PC-9 (cell line): ENCODE results near the gene RFXANK. TPM values are rescaled to one million over a fixed set of nuclear protein-coding genes. Genes with fewer than 3 reads are reported as not detected.
"Not testable (repeated sequence)": the region's sequence is repeated elsewhere in the genome, so short reads cannot be mapped to it uniquely, and the experiment has no call there.

Source experiments
- BruUV-seq: library from RNA; stranded (reverse); fragments of 400-500 nt; replicated peaks from 2 replicates; lab custom pipeline; 2021; lab: Mats Ljungman, UMichigan
- CTCF ChIA-PET: fragments of 300-600 bp; sonication (Branson Sonifier 250); formaldehyde crosslinking; loops from one replicate; lab custom pipeline; 2022; ENCODE audit warnings: antibody characterized with exemption; lab: Charles Lee
- POLR2A ChIA-PET: fragments of 300-600 bp; sonication (Branson Sonifier 250); formaldehyde crosslinking; loops from one replicate; lab custom pipeline; 2022; ENCODE audit warnings: antibody characterized with exemption; ENCODE audit not compliant: unreplicated experiment; lab: Charles Lee
- DNase-seq, 2 experiments: peaks; one replicate each; pipeline versions ENCODE4 v3.0.0 to v3.0.0-alpha.2; 2015 to 2022; ENCODE audit warnings: mixed read lengths in 1 of 2
- H2AFZ ChIP-seq: fragments of 200-600 bp; sonication (generic); 2 replicates; pipeline ENCODE4 v1.8.1; 2017; ENCODE audit warnings: antibody characterized with exemption
- H3F3A ChIP-seq: fragments of 200-600 bp; sonication (generic); 2 replicates; pipeline ENCODE4 v1.8.1; 2017; ENCODE audit warnings: antibody characterized with exemption, mild to moderate bottlenecking, low read depth; ENCODE audit not compliant: insufficient read depth
- H3K27ac ChIP-seq: fragments of 200-600 bp; sonication (generic); 2 replicates; pipeline ENCODE4 v1.6.1; 2016; ENCODE audit warnings: mixed run types
- H3K27me3 ChIP-seq: fragments of 200-600 bp; sonication (generic); 2 replicates; pipeline ENCODE4 v1.6.1; 2016; ENCODE audit warnings: low read depth, mixed run types; ENCODE audit not compliant: insufficient read depth
- H3K36me3 ChIP-seq: fragments of 200-600 bp; sonication (generic); 2 replicates; pipeline ENCODE4 v1.6.1; 2016; ENCODE audit warnings: low read depth, mixed run types
- H3K4me1 ChIP-seq: fragments of 200-600 bp; sonication (generic); replicated peaks from 2 replicates; pipeline ENCODE4 v1.6.1; 2016; ENCODE audit warnings: mixed run types; ENCODE audit not compliant: insufficient read depth
- H3K4me2 ChIP-seq: fragments of 200-600 bp; sonication (generic); 2 replicates; pipeline ENCODE4 v1.6.1; 2017; ENCODE audit warnings: mixed run types
- H3K4me3 ChIP-seq: fragments of 200-600 bp; sonication (generic); 2 replicates; pipeline ENCODE4 v1.6.1; 2016; ENCODE audit warnings: mixed run types
- H3K79me2 ChIP-seq: fragments of 200-600 bp; sonication (generic); 2 replicates; pipeline ENCODE4 v1.6.1; 2017; ENCODE audit warnings: low read depth, mixed run types
- H3K9me2 ChIP-seq: fragments of 200-600 bp; sonication (generic); 2 replicates; pipeline ENCODE4 v1.8.1; 2017; ENCODE audit warnings: mild to moderate bottlenecking; ENCODE audit not compliant: insufficient read depth
- H3K9me3 ChIP-seq: fragments of 200-600 bp; sonication (generic); 2 replicates; pipeline ENCODE4 v1.8.1; 2016; ENCODE audit warnings: low read depth; ENCODE audit not compliant: insufficient read depth
- H4K20me1 ChIP-seq: fragments of 200-600 bp; sonication (generic); 2 replicates; pipeline ENCODE4 v1.8.1; 2017; ENCODE audit not compliant: insufficient read depth
- CTCF ChIP-seq: fragments of 200-600 bp; sonication (generic); conservative IDR thresholded peaks from 2 replicates; pipeline ENCODE4 v1.6.1; 2017; ENCODE audit warnings: mixed run types, antibody characterized with exemption, mild to moderate bottlenecking, moderate library complexity
- EZH2 ChIP-seq: fragments of 200-600 bp; sonication (generic); IDR thresholded peaks from 2 replicates; pipeline ENCODE4 v1.8.0; 2017; ENCODE audit warnings: antibody characterized with exemption, low read depth
- intact Hi-C: fragments of 100-400 bp; cut with micrococcal nuclease; formaldehyde crosslinking; loops from one replicate; pipeline ENCODE4 v1.10.0; 2022; ENCODE audit not compliant: unreplicated experiment
- total RNA-seq: library from RNA; stranded (reverse); gene quantifications from 2 replicates; pipeline ENCODE4 v1.2.3, GENCODE V29; 2021

Gene RFXANK
- total RNA-seq, 1 experiment from 2014 or later, result 132 TPM

GRCh38 chr19:19171821-19172532, 20.1 kb upstream of the RFXANK start:
- Histone ChIP-seq H3K9me3 (no peaks in the 10 kb centered on the region), H3K36me3 (no peaks in the 10 kb centered on the region), H2AFZ (no peak overlapping the region), H3K27me3 (no peaks in the 10 kb centered on the region), H3K27ac (0 out of 2 replicates have a peak overlapping the region, but pooled peaks have one; percentile 25), H3K9me2 (no peaks in the 10 kb centered on the region), H3K4me3 (no peak overlapping the region), H3K4me1 (peaks cover 9% of the 10 kb centered on the region), H3K79me2 (no peaks in the 10 kb centered on the region), H3F3A (peaks cover 27% of the 10 kb centered on the region; the same call in 1 of the 2 replicates), H4K20me1 (no peaks in the 10 kb centered on the region), H3K4me2 (0 out of 2 replicates have a peak overlapping the region, but pooled peaks have one; percentile 32)
- no peak for DNase-seq
- intact Hi-C loops, result no loop called here
- no peak for TF ChIP-seq CTCF
- no peak for TF ChIP-seq EZH2
- CTCF ChIA-PET, result no interaction called here
- no TSS peak for BruUV-seq
- POLR2A ChIA-PET, result no interaction called here

GRCh38 chr19:19173243-19173642, 18.8 kb upstream of the RFXANK start:
- H3K27ac ChIP-seq, DNase-seq, H3K4me3 ChIP-seq, H3K9me3 ChIP-seq, H3K4me1 ChIP-seq, POLR2A ChIA-PET, H2AFZ ChIP-seq, H3K36me3 ChIP-seq, H3K79me2 ChIP-seq, H4K20me1 ChIP-seq, intact Hi-C loops, H3K4me2 ChIP-seq, H3K9me2 ChIP-seq, CTCF ChIA-PET, H3K27me3 ChIP-seq, BruUV-seq: not testable (repeated sequence)
- peaks cover 31% of the 10 kb centered on the region; the same call in 1 of the 2 replicates for H3F3A ChIP-seq

GRCh38 chr19:19176950-19177349, 15.1 kb upstream of the RFXANK start:
- no peak overlapping the region for H3K4me2 ChIP-seq
- H3K4me3 ChIP-seq, result no peak overlapping the region
- no TSS peak for BruUV-seq
- no peaks in the 10 kb centered on the region for H3K9me2 ChIP-seq
- no peak overlapping the region for H2AFZ ChIP-seq
- H3K4me1 ChIP-seq, result peaks cover 7% of the 10 kb centered on the region
- ChIA-PET CTCF (interaction anchor here (0.6 kb wide), 1 partner anchor 30 kb away, joined by 3 read pairs; no protein-coding TSS in a partner anchor), POLR2A (interaction anchor here (0.7 kb wide), 1 partner anchor 14 kb away, joined by 4 read pairs; no protein-coding TSS in a partner anchor)
- H3K36me3 ChIP-seq, result no peaks in the 10 kb centered on the region; the same call in 1 of the 2 replicates
- H4K20me1 ChIP-seq, result no peaks in the 10 kb centered on the region
- no peak overlapping the region for H3K27ac ChIP-seq
- H3F3A ChIP-seq, result peaks cover 34% of the 10 kb centered on the region; the same call in 1 of the 2 replicates
- no peak for TF ChIP-seq CTCF
- no peak for TF ChIP-seq EZH2
- H3K27me3 ChIP-seq, result no peaks in the 10 kb centered on the region
- intact Hi-C loops, result no loop called here
- DNase-seq, result no peak
- H3K79me2 ChIP-seq, result no peaks in the 10 kb centered on the region
- H3K9me3 ChIP-seq, result no peaks in the 10 kb centered on the region
